ENCODE results near the gene OPN1SW. TPM values are rescaled to one million over a fixed set of nuclear protein-coding genes. Genes with fewer than 3 reads are reported as not detected.

The OPN1SW gene
- total and polyA plus RNA-seq, 2 experiments from 2014 or later = 2.2 TPM; not detected in 1

- in situ Hi-C loops (cut with MboI) = no loop called here
Observed at GRCh38 chr7:128724743-128725142, 50.9 kb downstream of the OPN1SW start.

More at GRCh38 chr7:128724743-128725142, 50.9 kb downstream of the OPN1SW start:
- no peaks in the 10 kb centered on the region for H3K79me2 ChIP-seq (ENCODE audit: insufficient read depth)
- H3K4me2 ChIP-seq (ENCODE audit: unreplicated experiment) = no peak overlapping the region
- H3K9ac ChIP-seq = no peak overlapping the region
- H3K27me3 ChIP-seq (replicated peaks; ENCODE audit: insufficient read depth) = no peaks in the 10 kb centered on the region
- no peak for DNase-seq
- no peaks in the 10 kb centered on the region for H4K20me1 ChIP-seq (ENCODE audit: insufficient read depth)
- H3F3A ChIP-seq (ENCODE audit: insufficient read depth) = no peaks in the 10 kb centered on the region
- H3K9me2 ChIP-seq (ENCODE audit: insufficient read depth) = no peaks in the 10 kb centered on the region
- H3K27ac ChIP-seq = no peak overlapping the region
- WGBS, 2 experiments (ENCODE audit: low coverage in 1 of 2, low lambda C conversion rate in 2 of 2, missing lambda C conversion rate in 2 of 2) = 90 to 91% methylated on average over 5 of the region's 5 CpGs
- no peaks in the 10 kb centered on the region for H3K4me1 ChIP-seq (ENCODE audit: insufficient read depth)
- H3K36me3 ChIP-seq (ENCODE audit: low read depth) = no peaks in the 10 kb centered on the region
- H3K4me3 ChIP-seq = no peak overlapping the region
- no peaks in the 10 kb centered on the region for H3K9me3 ChIP-seq (ENCODE audit: low read depth)
- H2AFZ ChIP-seq = no peak overlapping the region
- no peak for TF ChIP-seq EZH2 (IDR thresholded peaks at IDR 0.05; ENCODE audit: insufficient read depth, poor library complexity, severe bottlenecking)
- TF ChIP-seq EZH2phosphoT487 (IDR thresholded peaks at IDR 0.05; ENCODE audit: insufficient read depth, low read depth) = no peak

Small RNA genes lying within 50 kb of the gene (small RNA-seq; reads per million reads assigned to genes)
- not detected for gene RN7SL81P (ENCODE audit: low read depth, low replicate concordance)

Other genes starting within 250 kb of the OPN1SW start
- gene GARIN1A, start 103.5 kb downstream of the OPN1SW start, total RNA-seq (2014; rRNA removed; shearing (Covaris generic)) = 0.43 and 0.89 TPM in 2 replicates
- 0.28 and 0.42 TPM in 2 replicates for gene GARIN1A, start 103.5 kb downstream of the OPN1SW start, polyA plus RNA-seq (2016; fragmentation: Nextera tagmentation; extraction: Ambion mirVana)
- 1,466 and 1,589 TPM in 2 replicates for gene CALU, start 36.4 kb downstream of the OPN1SW start, total RNA-seq (2014; rRNA removed; shearing (Covaris generic))
- 1,706 and 1,740 TPM in 2 replicates for gene CALU, start 36.4 kb downstream of the OPN1SW start, polyA plus RNA-seq (2016; fragmentation: Nextera tagmentation; extraction: Ambion mirVana)
- 3.1 and 3.8 TPM in 2 replicates for gene CCDC136, start 16.2 kb upstream of the OPN1SW start, total RNA-seq (2014; rRNA removed; shearing (Covaris generic))
- gene CCDC136, start 16.2 kb upstream of the OPN1SW start, polyA plus RNA-seq (2016; fragmentation: Nextera tagmentation; extraction: Ambion mirVana) = 2.8 and 3.9 TPM in 2 replicates
- gene FLNC, start 54.6 kb upstream of the OPN1SW start, total RNA-seq (2014; rRNA removed; shearing (Covaris generic)) = 304 and 353 TPM in 2 replicates
- gene FLNC, start 54.6 kb upstream of the OPN1SW start, polyA plus RNA-seq (2016; fragmentation: Nextera tagmentation; extraction: Ambion mirVana) = 74.0 and 75.1 TPM in 2 replicates
- gene ATP6V1F, start 87.1 kb upstream of the OPN1SW start, total RNA-seq (2014; rRNA removed; shearing (Covaris generic)) = 96.5 and 124 TPM in 2 replicates
- 243 and 264 TPM in 2 replicates for gene ATP6V1F, start 87.1 kb upstream of the OPN1SW start, polyA plus RNA-seq (2016; fragmentation: Nextera tagmentation; extraction: Ambion mirVana)
- not detected in 2 replicates for gene KCP, start 134.9 kb upstream of the OPN1SW start, total RNA-seq (2014; rRNA removed; shearing (Covaris generic))
- gene KCP, start 134.9 kb upstream of the OPN1SW start, polyA plus RNA-seq (2016; fragmentation: Nextera tagmentation; extraction: Ambion mirVana) = 0.10 TPM in 2 replicates
- under 0.01 and 1.6 TPM in 2 replicates for gene IRF5, start 162.1 kb upstream of the OPN1SW start, total RNA-seq (2014; rRNA removed; shearing (Covaris generic))
- gene IRF5, start 162.1 kb upstream of the OPN1SW start, polyA plus RNA-seq (2016; fragmentation: Nextera tagmentation; extraction: Ambion mirVana) = 0.14 and 0.16 TPM in 2 replicates

Data from GM23248 (cell line).